GM12878 (cell line): ENCODE data around the gene MOGAT2. TPM values are rescaled to one million over a fixed set of nuclear protein-coding genes. Genes with fewer than 3 reads are reported as not detected.
A peak's percentile ranks its signal among the peaks of the same experiment; 100 is the strongest.

Experiments used
- ATF7 ChIP-seq: fragments of 450-650 bp; IDR thresholded peaks from 2 replicates; pipeline ENCODE4 v1.6.1; 2016; ENCODE audit warnings: low read depth, mild to moderate bottlenecking
- BACH1 ChIP-seq: fragments of 450-650 bp; IDR thresholded peaks from 2 replicates; pipeline ENCODE4 v1.6.1; 2017; ENCODE audit warnings: mild to moderate bottlenecking, borderline replicate concordance
- CREB1 ChIP-seq: IDR thresholded peaks from 2 replicates; pipeline ENCODE4 v1.6.1; 2012; ENCODE audit warnings: low read depth, mild to moderate bottlenecking, inconsistent platforms
- FOXK2 ChIP-seq: fragments of 450-650 bp; IDR thresholded peaks from 2 replicates; pipeline ENCODE4 v1.6.1; 2017; ENCODE audit warnings: mild to moderate bottlenecking, moderate library complexity
- GATAD2B ChIP-seq: fragments of 450-650 bp; conservative IDR thresholded peaks from 2 replicates; pipeline ENCODE4 v1.6.1; 2017; ENCODE audit warnings: low read depth, mild to moderate bottlenecking, moderate library complexity
- IRF5 ChIP-seq: fragments of 450-650 bp; IDR thresholded peaks from 2 replicates; pipeline ENCODE4 v1.6.1; 2017; ENCODE audit warnings: borderline replicate concordance
- JUND ChIP-seq: IDR thresholded peaks from 2 replicates; pipeline ENCODE4 v1.6.1; 2012; ENCODE audit warnings: low read depth, mild to moderate bottlenecking, low read length, improper control_type of control experiment, moderate library complexity
- MAX ChIP-seq: IDR thresholded peaks from 2 replicates; pipeline ENCODE4 v1.6.1; 2012; ENCODE audit warnings: low read depth, low read length, improper control_type of control experiment
- PKNOX1 ChIP-seq: fragments of 450-650 bp; IDR thresholded peaks from 2 replicates; pipeline ENCODE4 v1.6.1; 2016; ENCODE audit warnings: mild to moderate bottlenecking
- RB1 ChIP-seq: fragments of 450-650 bp; formaldehyde crosslinking; IDR thresholded peaks from 2 replicates; pipeline ENCODE4 v1.6.1; 2017; ENCODE audit warnings: mild to moderate bottlenecking, borderline replicate concordance
- RELA ChIP-seq: fragments of 450-650 bp; IDR thresholded peaks from 2 replicates; pipeline ENCODE4 v1.8.0; 2014; ENCODE audit warnings: borderline replicate concordance; ENCODE audit not compliant: partially characterized antibody
- RUNX3 ChIP-seq: IDR thresholded peaks from 2 replicates; pipeline ENCODE4 v1.6.1; 2012; ENCODE audit warnings: low read length, inconsistent platforms
- SKIL ChIP-seq: fragments of 450-650 bp; IDR thresholded peaks from 2 replicates; pipeline ENCODE4 v1.6.1; 2017; ENCODE audit warnings: mild to moderate bottlenecking, low read depth, inconsistent platforms; ENCODE audit not compliant: poor library complexity, severe bottlenecking
- SMARCA5 ChIP-seq: fragments of 450-650 bp; IDR thresholded peaks from 2 replicates; pipeline ENCODE4 v1.6.1; 2017; ENCODE audit warnings: mild to moderate bottlenecking
- WRNIP1 ChIP-seq: IDR thresholded peaks from 2 replicates; pipeline ENCODE4 v1.6.1; 2011; ENCODE audit warnings: low read depth, low read length, improper control_type of control experiment, borderline replicate concordance
- YY1 ChIP-seq: IDR thresholded peaks from 2 replicates; pipeline ENCODE4 v1.6.1; 2011; ENCODE audit warnings: low read depth, mild to moderate bottlenecking, low read length
- ZBTB40 ChIP-seq: fragments of 450-650 bp; IDR thresholded peaks from 2 replicates; pipeline ENCODE4 v1.6.1; 2016; ENCODE audit warnings: mild to moderate bottlenecking, moderate library complexity, borderline replicate concordance
- ZNF24 ChIP-seq: fragments of 450-650 bp; IDR thresholded peaks from 2 replicates; pipeline ENCODE4 v1.6.1; 2017; ENCODE audit warnings: antibody characterized with exemption, mild to moderate bottlenecking
- polyA plus RNA-seq, 11 experiments: library from polyadenylated mRNA; depleted of rRNA in 4 of 11; unstranded in 6 of 11; stranded (reverse) in 5 of 11; fragments of >200 nt; fragmentation: Nextera tagmentation in 4 of 11; fragmentation: Illumina TruSeq in 1 of 11; extraction: Ambion mirVana in 4 of 11; extraction: Trizol in 1 of 11; gene quantifications; 1 replicate in 1 of 11; 2 replicates in 10 of 11; pipeline versions ENCODE4 v1.2.1 to v1.2.3, GENCODE V29; 2011 to 2016; ENCODE audit warnings: inconsistent platforms in 2 of 11, missing spikeins in 2 of 11, low read depth in 1 of 11
- total RNA-seq, 4 experiments: library from RNA; depleted of rRNA in 3 of 4; stranded (reverse); fragments of >200 nt in 3 of 4; fragmentation: Illumina TruSeq in 1 of 4; extraction: Trizol in 1 of 4; gene quantifications; 2 replicates each; pipeline versions ENCODE4 v1.2.1 to v1.2.3, GENCODE V29; 2013 to 2021

Gene MOGAT2
- total and polyA plus RNA-seq, 10 of the 15 experiments (the other 5 are each of a cell fraction or from before 2014, with no cell fraction given) = 0.15 to 0.45 (median 0.22) TPM; not detected in 1

- TF ChIP-seq SKIL (peak; percentile 73), MAX (peak; percentile 97), IRF5 (no peak), GATAD2B (peak; percentile 87), RELA (peak; percentile 97), JUND (peak; percentile 98), YY1 (0 out of 2 replicates have a peak, but pooled peaks have one; percentile 6), CREB1 (peak; percentile 64; the same call in 1 of the 2 replicates), FOXK2 (peak; percentile 99), RB1 (peak; percentile 97), WRNIP1 (no peak), PKNOX1 (peak; percentile 19; the same call in 1 of the 2 replicates), ATF7 (peak; percentile 99), RUNX3 (peak; percentile 57; the same call in 1 of the 2 replicates), ZNF24 (no peak), BACH1 (0 out of 2 replicates have a peak, but pooled peaks have one; percentile 70), SMARCA5 (0 out of 2 replicates have a peak, but pooled peaks have one; percentile 13), ZBTB40 (no peak; the same call in 1 of the 2 replicates)
These were observed 50.7 kb downstream of the MOGAT2 start, which contains the start of gene DGAT2 (continued) for GRCh38 chr11:75768112-75768908.
